ENCODE results near the gene HSD17B8.

Gene HSD17B8

DNA sequence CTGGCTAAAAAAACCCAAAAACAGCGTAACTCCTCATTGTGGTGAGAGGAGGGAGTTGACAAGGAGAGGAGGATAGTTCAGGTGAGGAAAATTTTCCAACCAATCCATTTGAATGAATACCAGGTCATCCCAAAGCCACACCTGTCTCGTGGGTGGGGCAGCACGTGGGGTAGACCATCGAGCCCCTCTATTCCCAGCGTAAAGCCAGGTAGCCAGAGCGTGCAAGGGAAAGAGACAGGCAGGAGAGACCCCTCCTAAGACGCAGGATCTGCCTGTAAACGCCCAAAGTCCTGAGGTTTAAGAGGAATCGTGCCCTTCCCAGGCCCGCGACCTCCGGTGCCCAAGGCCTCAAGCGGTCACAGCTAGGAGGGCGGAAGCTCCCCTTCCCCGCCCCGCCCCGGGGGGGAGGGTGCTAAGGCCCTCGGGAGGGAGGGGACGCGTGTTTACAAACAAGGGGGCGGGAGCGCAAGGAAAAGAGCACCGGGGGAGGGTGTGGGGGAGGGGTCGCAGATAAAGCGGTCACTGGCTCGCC, 4.7 kb upstream of the HSD17B8 start:
- H3K4me3 ChIP-seq: peak overlapping the region; percentile 80 to 95
- peak overlapping the region; percentile 93 to 94 for H3K27ac ChIP-seq
- peaks cover 0 to 64% (median 50%) of the 10 kb centered on the region in 4 donors for H3K4me1 ChIP-seq
- no peaks in the 10 kb centered on the region for H3K27me3 ChIP-seq
- H3K9me3 ChIP-seq: no peaks in the 10 kb centered on the region
- no peak for TF ChIP-seq CTCF (IDR thresholded peaks at IDR 0.05)
- peaks cover 32 to 55% (median 45%) of the 10 kb centered on the region in 3 donors for H3K36me3 ChIP-seq
- intact Hi-C loops (cut with DNase I; ENCODE audit: low total_unique reads): loop anchor here (5.0 kb wide), 2 partner anchors 37 to 302 kb away; no protein-coding TSS in a partner anchor
- no peak for DNase-seq

GRCh38 chr6:33200219-33201146, 4.0 kb upstream of the HSD17B8 start, which contains the start of the genes RXRB and SLC39A7:
Gene RXRB (minus strand): TSS chr6:33200665. CDS start chr6:33200476, 189 bp downstream.
Gene SLC39A7 (plus strand): TSS chr6:33200867. CDS start chr6:33201246, 379 bp downstream.
- H3K4me1 ChIP-seq: peaks cover 0 to 70% (median 56%) of the 10 kb centered on the region in 4 donors
- TF ChIP-seq CTCF (IDR thresholded peaks at IDR 0.05): peak in 1 of 2 experiments; percentile 7

GRCh38 chr6:33201147-33201545, 3.3 kb upstream of the HSD17B8 start:
- peak overlapping the region; percentile 93 to 94 for H3K27ac ChIP-seq
- H3K4me1 ChIP-seq: peaks cover 0 to 70% (median 57%) of the 10 kb centered on the region in 4 donors
- peaks cover 23 to 42% (median 31%) of the 10 kb centered on the region in 3 donors for H3K36me3 ChIP-seq
- intact Hi-C loops (cut with DNase I; ENCODE audit: low total_unique reads): loop anchor here (5.0 kb wide), 1 partner anchor 304 kb away; no protein-coding TSS in a partner anchor
- no peaks in the 10 kb centered on the region for H3K27me3 ChIP-seq
- no peak for DNase-seq
- H3K9me3 ChIP-seq: no peaks in the 10 kb centered on the region
- no peak for TF ChIP-seq CTCF (IDR thresholded peaks at IDR 0.05)
- H3K4me3 ChIP-seq: peak overlapping the region; percentile 80 to 95

More at GRCh38 chr6:33200219-33201146, 4.0 kb upstream of the HSD17B8 start, which contains the start of the genes RXRB and SLC39A7:
- Histone ChIP-seq H3K9me3 (no peaks in the 10 kb centered on the region), H3K27ac (peak within 1 kb of the TSS; percentile 93 to 94), H3K4me3 (peak within 1 kb of the TSS; percentile 80 to 95), H3K27me3 (no peaks in the 10 kb centered on the region), H3K36me3 (peaks cover 28 to 48% (median 38%) of the 10 kb centered on the region in 3 donors)
- intact Hi-C loops (cut with DNase I; ENCODE audit: low total_unique reads): loop anchor here (5.0 kb wide), 1 partner anchor 303 kb away; no protein-coding TSS in a partner anchor
- DNase-seq: peak; percentile 100

- Histone ChIP-seq H3K36me3 (peaks cover 17 to 34% (median 23%) of the 10 kb centered on the region in 3 donors), H3K4me3 (peak overlapping the region; percentile 80 to 95), H3K27me3 (no peaks in the 10 kb centered on the region), H3K9me3 (no peaks in the 10 kb centered on the region), H3K27ac (peak overlapping the region in 1 of 2 donors; percentile 93), H3K4me1 (peaks cover 0 to 72% (median 60%) of the 10 kb centered on the region in 4 donors)
- DNase-seq: no peak
- intact Hi-C loops (cut with DNase I; ENCODE audit: low total_unique reads): loop anchor here (5.0 kb wide), 1 partner anchor 305 kb away; no protein-coding TSS in a partner anchor
- TF ChIP-seq CTCF (IDR thresholded peaks at IDR 0.05): no peak
Observed at GRCh38 chr6:33201935-33202334, 2.5 kb upstream of the HSD17B8 start.

- no peak overlapping the region for H3K4me3 ChIP-seq
- H3K27ac ChIP-seq: no peak overlapping the region
- no peaks in the 10 kb centered on the region for H3K9me3 ChIP-seq
- H3K4me1 ChIP-seq: peaks cover 0 to 73% (median 64%) of the 10 kb centered on the region in 4 donors
- H3K27me3 ChIP-seq: no peaks in the 10 kb centered on the region
- TF ChIP-seq CTCF (IDR thresholded peaks at IDR 0.05): no peak
- intact Hi-C loops (cut with DNase I; ENCODE audit: low total_unique reads): loop anchor here (5.0 kb wide), 1 partner anchor 305 kb away; no protein-coding TSS in a partner anchor
- peaks cover 17 to 25% (median 22%) of the 10 kb centered on the region in 3 donors for H3K36me3 ChIP-seq
- DNase-seq: peak in 1 of 2 donors; percentile 48
Observed at GRCh38 chr6:33202799-33203198, 1.7 kb upstream of the HSD17B8 start.

All from tibial artery (tissue), 4 donors.